T-helper 2 cell treated with Interferon-gamma antibody and Interleukin-4, amounts not matched to agents 5 μg/mL and 100 μg/mL, for 36 hours (primary cell): ENCODE measurements around the gene D2HGDH.
"Not testable (repeated sequence)": the region's sequence is repeated elsewhere in the genome, so short reads cannot be mapped to it uniquely, and the experiment has no call there.

Experiments used
- DNase-seq: peaks from one replicate; pipeline ENCODE4 v3.0.0; 2021; ENCODE audit warnings: low spot score
- H3K27ac Mint-ChIP-seq: one replicate; pipeline ENCODE4 v1.8.0; 2021; ENCODE audit warnings: mild to moderate bottlenecking, mixed read lengths
- H3K27me3 Mint-ChIP-seq: one replicate; pipeline ENCODE4 v1.8.0; 2021; ENCODE audit warnings: low read depth, mixed read lengths
- H3K36me3 Mint-ChIP-seq: one replicate; pipeline ENCODE4 v1.8.0; 2021; ENCODE audit warnings: low read depth, mixed read lengths
- H3K4me1 Mint-ChIP-seq: one replicate; pipeline ENCODE4 v1.8.0; 2021; ENCODE audit warnings: low read depth, mixed read lengths
- H3K4me3 Mint-ChIP-seq: one replicate; pipeline ENCODE4 v1.8.0; 2022; ENCODE audit warnings: mild to moderate bottlenecking, moderate library complexity, mixed read lengths
- H3K9me3 Mint-ChIP-seq: one replicate; pipeline ENCODE4 v1.8.0; 2021; ENCODE audit warnings: mixed read lengths

The D2HGDH gene

DNA sequence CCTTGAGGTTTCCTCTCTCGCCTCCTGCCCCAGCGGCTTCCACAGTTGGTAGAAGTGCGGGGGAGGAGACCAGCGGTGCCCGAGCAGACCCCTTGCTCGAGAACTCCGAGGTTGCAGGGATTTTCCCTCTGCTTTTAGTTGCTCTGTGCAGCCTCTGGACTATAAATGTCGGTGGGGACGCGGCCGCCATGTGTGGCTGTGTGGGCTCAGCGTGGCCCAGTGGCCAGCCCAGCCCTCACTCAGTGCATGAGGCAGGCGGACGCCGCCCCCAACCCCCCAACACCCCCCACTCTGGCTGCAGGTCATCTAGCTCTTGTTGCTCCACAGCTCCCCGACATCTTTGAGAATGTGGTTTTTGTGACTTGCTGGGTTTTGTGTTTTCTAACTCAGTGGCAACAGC, 15.3 kb upstream of the D2HGDH start:
- Mint-ChIP-seq H3K4me3 (no peak overlapping the region), H3K9me3 (peaks cover 3% of the 10 kb centered on the region), H3K4me1 (no peaks in the 10 kb centered on the region), H3K27ac (no peak overlapping the region), H3K36me3 (peaks cover 57% of the 10 kb centered on the region), H3K27me3 (no peaks in the 10 kb centered on the region)
- no peak for DNase-seq

DNA sequence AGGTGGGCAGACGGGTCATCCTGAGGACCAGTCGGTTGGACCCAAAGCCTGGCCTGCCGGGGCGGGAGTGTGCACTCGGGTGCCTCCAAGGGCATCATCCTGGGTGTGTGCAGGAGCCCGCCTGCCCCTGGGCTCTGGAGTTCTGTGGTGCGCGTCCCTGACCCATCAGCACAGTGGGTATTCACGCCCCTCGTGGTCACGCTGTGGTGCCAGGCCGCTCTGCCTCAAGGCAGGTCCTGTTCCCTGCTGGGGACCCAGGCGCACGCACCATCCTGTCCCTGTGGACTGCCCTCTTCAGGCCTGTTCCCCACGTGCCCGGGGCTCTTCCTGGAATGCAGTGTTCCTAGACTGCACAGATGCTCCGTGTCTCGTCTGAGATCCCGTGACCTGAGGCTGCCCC, 14.3 kb upstream of the D2HGDH start:
- Mint-ChIP-seq H3K36me3 (peaks cover 54% of the 10 kb centered on the region), H3K4me1 (no peaks in the 10 kb centered on the region), H3K4me3 (no peak overlapping the region), H3K27ac (no peak overlapping the region), H3K9me3 (peaks cover 3% of the 10 kb centered on the region), H3K27me3 (no peaks in the 10 kb centered on the region)
- DNase-seq: no peak

DNA sequence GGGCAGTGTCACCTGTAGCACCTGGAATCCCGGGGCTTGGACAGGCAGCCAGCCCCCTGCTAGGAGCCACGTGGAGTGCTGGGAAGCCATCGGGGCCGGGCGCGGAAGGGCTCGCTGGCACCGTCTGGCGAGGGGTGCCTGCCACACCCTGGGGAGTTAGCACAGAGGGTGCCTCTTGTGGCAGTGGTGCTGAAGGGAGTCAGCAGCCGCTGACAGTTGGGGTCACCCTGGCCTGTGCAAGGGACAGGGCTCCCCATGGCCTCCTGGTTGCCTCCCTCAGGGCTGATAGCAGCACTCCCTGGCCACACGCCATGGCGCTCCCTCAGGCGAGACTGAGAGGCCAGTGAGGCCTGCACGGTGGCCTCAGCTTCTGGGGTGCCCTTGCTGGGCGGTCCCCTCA, 13.9 kb upstream of the D2HGDH start:
- Mint-ChIP-seq H3K27ac (no peak overlapping the region), H3K4me1 (no peaks in the 10 kb centered on the region), H3K36me3 (peaks cover 55% of the 10 kb centered on the region), H3K9me3 (peaks cover 3% of the 10 kb centered on the region), H3K4me3 (no peak overlapping the region), H3K27me3 (no peaks in the 10 kb centered on the region)
- DNase-seq: no peak

DNA sequence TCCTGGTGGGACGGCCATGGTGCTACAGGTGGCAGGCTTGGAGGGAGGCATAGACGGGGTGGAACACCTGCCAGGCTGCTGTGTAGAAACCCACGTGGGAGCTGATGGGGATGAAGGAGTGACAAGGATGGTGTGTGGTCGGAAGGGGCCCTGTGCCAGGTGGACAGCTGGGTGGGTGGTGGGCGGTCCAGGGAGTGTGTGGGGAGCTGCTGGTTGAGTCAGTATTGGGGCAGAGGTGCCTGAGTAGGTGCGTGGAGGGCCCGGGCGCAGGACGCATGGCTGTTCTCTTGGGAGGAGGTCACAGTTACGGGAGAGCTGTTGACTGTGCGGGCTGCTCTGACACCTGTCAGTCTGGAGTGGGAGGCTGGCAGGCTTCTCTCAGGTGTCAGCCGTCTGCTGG, 12.6 kb upstream of the D2HGDH start:
- Mint-ChIP-seq H3K4me1 (no peaks in the 10 kb centered on the region), H3K4me3 (no peak overlapping the region), H3K36me3 (peaks cover 53% of the 10 kb centered on the region), H3K27ac (no peak overlapping the region), H3K9me3 (peaks cover 3% of the 10 kb centered on the region), H3K27me3 (no peaks in the 10 kb centered on the region)
- DNase-seq: no peak

DNA sequence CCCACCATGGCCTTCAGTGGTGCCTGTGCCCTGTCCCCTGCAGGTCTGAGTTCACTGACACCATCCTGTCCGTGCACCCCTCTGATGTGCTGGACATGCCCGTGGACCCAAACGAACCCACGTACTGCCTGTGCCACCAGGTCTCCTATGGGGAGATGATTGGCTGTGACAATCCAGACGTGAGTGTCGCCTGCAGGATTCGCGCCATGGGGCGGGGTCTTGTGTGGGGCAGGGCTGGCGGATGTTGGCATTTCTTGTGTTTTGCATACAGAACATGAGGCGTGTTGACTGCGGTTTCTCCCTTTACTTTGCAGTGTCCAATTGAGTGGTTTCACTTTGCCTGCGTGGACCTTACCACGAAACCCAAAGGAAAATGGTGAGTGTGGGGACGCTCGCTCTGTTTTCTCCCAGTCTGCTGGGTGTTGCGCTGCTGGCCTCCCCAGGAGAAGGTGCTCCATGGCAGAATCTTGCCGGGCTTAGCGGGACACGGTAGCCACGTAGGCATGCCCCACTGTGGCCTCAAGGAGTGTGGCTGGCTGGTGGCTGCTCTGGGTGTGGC, 11.5 kb upstream of the D2HGDH start:
- no peaks in the 10 kb centered on the region for H3K27me3 Mint-ChIP-seq
- H3K9me3 Mint-ChIP-seq: peaks cover 3% of the 10 kb centered on the region
- H3K27ac Mint-ChIP-seq: no peak overlapping the region
- no peaks in the 10 kb centered on the region for H3K4me1 Mint-ChIP-seq
- H3K4me3 Mint-ChIP-seq: no peak overlapping the region
- no peak for DNase-seq
- H3K36me3 Mint-ChIP-seq: peaks cover 48% of the 10 kb centered on the region

DNA sequence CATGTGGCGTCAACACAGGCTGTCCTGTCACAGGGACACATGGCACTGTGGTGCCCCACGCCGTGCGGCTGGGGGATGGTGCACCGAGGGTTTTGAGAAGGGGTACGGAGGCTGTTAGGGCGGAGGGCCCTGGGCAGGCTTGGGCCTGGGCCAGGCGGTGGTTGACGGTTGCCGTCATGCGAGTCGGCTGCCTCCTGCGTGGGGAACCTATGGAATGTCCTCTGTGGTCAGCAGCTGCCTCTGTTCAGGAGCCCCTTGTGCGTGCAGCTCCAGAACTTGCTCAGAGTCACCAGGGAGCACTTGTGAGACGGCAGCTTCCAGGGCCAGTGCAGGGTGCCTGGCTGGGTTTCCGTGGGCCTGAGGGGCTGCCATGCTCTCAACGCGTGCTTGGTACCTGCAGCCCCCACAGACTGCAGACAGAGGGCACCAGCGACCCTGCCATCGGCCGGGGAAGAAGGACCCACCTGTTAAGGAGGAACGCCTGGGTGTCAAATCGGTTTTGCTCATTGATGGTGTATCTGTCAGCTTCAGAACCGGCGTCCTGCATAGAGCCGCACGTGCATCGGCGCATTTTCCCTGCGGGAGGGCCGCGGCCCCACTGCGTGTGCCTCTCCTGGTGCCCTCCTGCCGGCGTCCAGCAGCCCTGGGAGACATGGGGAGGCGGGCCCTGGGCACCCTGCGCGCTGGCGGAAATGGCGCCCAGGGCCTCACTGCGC, 10.0 kb upstream of the D2HGDH start:
- peaks cover 3% of the 10 kb centered on the region for H3K9me3 Mint-ChIP-seq
- no peak for DNase-seq
- no peak overlapping the region for H3K27ac Mint-ChIP-seq

DNA sequence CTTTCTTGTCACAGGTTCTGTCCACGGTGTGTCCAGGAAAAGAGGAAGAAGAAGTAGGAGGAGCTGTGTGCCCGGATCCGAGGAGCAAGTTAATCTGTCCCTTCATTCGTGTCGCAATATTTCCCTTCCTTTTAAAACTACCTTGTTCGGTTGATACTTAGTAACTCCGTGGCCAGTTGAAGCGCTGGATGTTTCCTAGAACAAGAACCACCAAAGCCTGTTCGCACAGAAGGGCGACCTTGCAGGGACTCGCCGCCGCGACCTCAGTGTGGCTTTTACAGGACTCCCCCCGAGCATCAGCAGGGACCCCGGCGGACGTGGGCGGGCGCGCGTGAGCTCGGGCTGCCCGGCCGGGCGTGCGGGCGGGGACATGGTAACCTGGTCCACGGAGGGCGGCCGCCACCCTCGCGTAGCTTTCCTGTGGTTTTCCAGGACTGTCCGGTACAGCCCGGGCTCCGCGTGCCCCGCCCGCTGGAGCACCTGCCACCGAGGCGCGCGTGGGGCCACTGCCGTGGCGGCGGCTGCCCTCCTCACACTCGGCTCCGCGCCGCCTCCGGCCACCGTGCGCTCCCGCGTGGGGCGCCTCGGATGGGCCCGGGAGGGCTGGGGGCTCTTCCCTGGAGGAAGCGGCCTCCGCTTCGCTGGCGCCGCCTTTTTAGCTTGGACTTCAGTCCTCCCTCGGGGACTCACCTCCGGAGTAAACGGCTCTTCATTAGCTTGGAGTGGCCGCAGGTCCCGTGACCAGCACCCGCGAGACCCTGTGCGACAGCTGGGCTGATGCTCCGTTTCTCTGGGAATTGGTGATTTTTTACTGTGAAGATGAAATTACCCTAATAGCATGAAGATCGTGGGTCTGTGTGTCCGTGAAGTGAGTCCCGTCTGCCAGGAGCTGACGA, 9.2 kb upstream of the D2HGDH start:
- Mint-ChIP-seq H3K27ac (no peak overlapping the region), H3K4me3 (no peak overlapping the region), H3K36me3 (peaks cover 38% of the 10 kb centered on the region), H3K9me3 (peaks cover 3% of the 10 kb centered on the region), H3K4me1 (peaks cover 4% of the 10 kb centered on the region), H3K27me3 (no peaks in the 10 kb centered on the region)
- DNase-seq: no peak

More for the DNA sequence above, 10.0 kb upstream of the D2HGDH start:
- H3K36me3 Mint-ChIP-seq: peaks cover 44% of the 10 kb centered on the region
- no peaks in the 10 kb centered on the region for H3K4me1 Mint-ChIP-seq
- H3K27me3 Mint-ChIP-seq: no peaks in the 10 kb centered on the region
- H3K4me3 Mint-ChIP-seq: no peak overlapping the region

DNA sequence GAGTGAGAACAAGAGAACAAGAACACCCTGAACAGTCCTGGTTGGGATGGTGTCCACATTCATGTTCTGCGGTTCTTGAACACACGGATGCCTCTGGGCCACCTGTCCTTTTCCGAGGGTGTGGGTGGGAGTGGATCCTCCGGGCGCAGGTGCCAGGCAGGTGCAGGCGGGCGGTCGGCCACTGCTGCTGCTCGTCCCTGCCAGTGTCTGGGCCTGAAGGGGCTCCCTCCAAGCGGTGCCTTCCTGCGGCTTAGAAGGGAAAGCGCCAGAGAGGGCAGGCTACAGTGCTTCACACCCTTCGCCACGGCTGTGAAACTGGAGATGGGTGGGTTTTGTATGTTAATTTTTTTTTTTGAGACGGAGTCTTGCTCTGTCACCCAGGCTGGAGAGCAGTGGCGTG, 8.0 kb upstream of the D2HGDH start:
- DNase-seq: no peak
- H3K9me3 Mint-ChIP-seq: peaks cover 3% of the 10 kb centered on the region
- peaks cover 13% of the 10 kb centered on the region for H3K4me1 Mint-ChIP-seq
- H3K27me3 Mint-ChIP-seq: no peaks in the 10 kb centered on the region
- H3K36me3 Mint-ChIP-seq: peaks cover 31% of the 10 kb centered on the region
- no peak overlapping the region for H3K27ac Mint-ChIP-seq
- no peak overlapping the region for H3K4me3 Mint-ChIP-seq

DNA sequence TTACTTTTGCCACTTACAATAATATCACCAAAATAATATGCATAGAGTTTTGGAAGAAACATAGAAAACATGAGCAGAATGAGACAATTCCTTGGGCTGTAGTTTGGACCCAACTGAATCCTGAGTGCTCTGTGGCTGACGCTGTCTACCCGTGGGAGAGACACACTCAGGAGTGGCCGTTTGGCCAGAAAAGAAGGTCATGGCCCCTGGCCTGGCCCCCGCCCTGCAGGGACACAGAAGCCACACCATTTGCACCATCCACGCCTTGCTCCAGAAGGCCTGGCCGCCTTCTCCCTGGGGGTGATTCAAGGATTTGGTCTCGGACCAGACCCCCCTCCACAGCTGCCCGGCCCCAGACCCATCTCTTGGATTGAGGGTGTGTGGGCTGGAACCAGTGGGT, 6.4 kb upstream of the D2HGDH start:
- no peak for DNase-seq
- Mint-ChIP-seq H3K9me3 (no peaks in the 10 kb centered on the region), H3K4me1 (peaks cover 22% of the 10 kb centered on the region), H3K27me3 (no peaks in the 10 kb centered on the region), H3K4me3 (no peak overlapping the region), H3K36me3 (peaks cover 19% of the 10 kb centered on the region), H3K27ac (no peak overlapping the region)

DNA sequence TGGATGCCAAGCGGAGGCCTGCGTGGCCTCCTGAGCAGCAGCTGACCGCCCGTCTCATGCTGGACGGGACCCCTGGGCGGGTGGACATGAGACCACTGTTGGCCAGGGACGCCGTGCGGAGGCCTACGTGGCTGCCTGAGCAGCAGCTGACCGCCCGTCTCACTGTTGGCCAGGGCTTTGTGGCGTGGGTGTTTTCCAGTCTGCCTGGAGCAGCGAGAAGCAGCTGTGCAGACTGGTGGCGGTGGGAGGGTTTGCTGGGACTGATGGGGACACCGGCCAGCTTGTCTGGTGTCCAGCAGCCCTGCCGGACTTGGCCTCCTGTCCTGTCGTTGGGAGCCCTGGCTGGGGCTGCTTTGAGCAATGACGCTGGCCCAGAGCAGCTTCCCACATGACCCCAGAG, 5.8 kb upstream of the D2HGDH start:
- Mint-ChIP-seq H3K27ac (no peak overlapping the region), H3K36me3 (peaks cover 14% of the 10 kb centered on the region), H3K27me3 (no peaks in the 10 kb centered on the region), H3K9me3 (no peaks in the 10 kb centered on the region), H3K4me3 (no peak overlapping the region), H3K4me1 (peaks cover 24% of the 10 kb centered on the region)
- no peak for DNase-seq

DNA sequence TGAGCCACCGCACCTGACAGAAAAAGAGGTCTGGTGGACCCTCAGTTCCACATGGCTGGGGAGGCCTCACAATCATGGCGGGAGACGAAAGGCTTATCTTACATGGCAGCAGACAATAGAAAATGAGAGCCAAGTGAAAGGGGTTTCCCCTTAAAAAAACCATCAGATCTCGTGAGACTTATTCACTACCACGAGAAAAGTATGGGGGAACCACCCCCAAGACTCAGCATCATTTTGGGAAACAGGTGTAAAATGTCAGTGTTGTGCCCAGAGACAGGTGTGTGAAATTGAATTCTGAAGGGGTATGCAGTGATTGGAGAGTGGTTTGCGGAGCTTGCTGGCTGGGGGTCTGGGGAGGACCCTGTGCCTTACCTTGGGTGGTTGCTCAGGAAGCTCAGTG, 4.6 kb upstream of the D2HGDH start:
- H3K27me3 Mint-ChIP-seq: no peaks in the 10 kb centered on the region
- H3K4me1 Mint-ChIP-seq: peaks cover 24% of the 10 kb centered on the region
- no peaks in the 10 kb centered on the region for H3K9me3 Mint-ChIP-seq
- H3K27ac Mint-ChIP-seq: no peak overlapping the region
- no peak overlapping the region for H3K4me3 Mint-ChIP-seq
- no peak for DNase-seq
- peaks cover 7% of the 10 kb centered on the region for H3K36me3 Mint-ChIP-seq

DNA sequence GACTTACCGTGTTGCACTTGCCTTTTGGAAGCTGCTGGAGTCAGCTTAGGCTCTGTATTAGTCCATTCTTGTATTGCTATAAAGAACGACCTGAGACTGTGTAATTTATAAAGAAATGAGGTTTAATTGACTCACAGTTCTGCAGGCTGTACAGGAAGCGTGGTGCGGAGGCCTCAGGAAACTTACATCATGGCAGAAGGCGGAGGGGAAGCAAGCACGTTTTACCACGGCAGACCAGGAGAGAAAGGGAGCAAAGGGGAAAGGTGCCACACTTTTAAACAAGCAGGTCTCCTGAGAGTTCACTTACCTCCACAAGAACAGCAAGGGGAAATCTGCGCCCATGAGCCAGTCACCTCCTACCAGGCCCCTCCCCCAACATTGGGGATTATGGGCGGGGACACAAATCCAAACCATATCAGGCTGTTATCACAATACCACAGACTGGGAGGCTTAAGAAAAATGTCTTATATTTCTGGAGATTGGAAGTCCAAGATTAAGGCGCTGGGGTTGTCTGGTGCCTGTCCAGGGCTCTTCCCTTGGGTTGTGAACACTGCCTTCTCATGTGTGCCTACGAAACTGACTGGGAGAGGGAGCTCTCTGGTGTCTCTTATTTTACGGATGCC, 3.6 kb upstream of the D2HGDH start:
- Mint-ChIP-seq H3K4me3 (peak overlapping the region; percentile 10), H3K9me3 (no peaks in the 10 kb centered on the region), H3K27ac (peak overlapping the region; percentile 79), H3K4me1 (peaks cover 24% of the 10 kb centered on the region), H3K27me3 (no peaks in the 10 kb centered on the region), H3K36me3 (peaks cover 2% of the 10 kb centered on the region)
- no peak for DNase-seq

DNA sequence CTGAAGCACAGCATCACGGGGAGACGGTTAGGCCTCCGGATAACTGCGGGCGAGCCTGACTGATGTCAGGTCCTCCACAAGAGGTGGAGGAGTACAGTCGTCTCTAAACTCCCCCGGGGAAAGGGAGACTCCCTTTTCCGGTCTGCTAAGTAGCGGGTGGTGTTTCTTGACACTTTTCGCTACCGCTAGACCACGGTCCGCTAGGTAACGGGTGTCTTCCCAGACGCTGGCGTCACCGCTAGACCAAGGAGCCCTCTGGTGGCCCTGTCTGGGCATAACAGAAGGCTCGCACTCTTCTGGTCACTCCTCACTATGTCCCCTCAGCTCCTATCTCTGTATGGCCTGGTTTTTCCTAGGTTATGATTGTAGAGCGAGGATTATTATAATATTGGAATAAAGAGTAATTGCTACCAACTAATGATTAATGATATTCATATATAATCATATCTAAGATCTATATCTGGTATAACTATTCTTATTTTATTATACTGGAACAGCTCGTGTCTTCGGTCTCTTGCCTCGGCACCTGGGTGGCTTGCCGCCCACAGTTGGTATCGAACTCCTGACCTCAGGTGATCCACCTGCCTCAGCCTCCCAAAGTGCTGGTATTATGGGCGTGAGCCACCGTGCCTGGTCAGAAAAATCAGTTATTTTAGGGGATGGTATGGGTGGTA, 1.8 kb upstream of the D2HGDH start:
- Mint-ChIP-seq H3K4me3 (peak overlapping the region; percentile 43), H3K4me1 (peaks cover 28% of the 10 kb centered on the region)
- not testable (repeated sequence) for H3K27ac Mint-ChIP-seq, H3K27me3 Mint-ChIP-seq, H3K9me3 Mint-ChIP-seq, H3K36me3 Mint-ChIP-seq
- DNase-seq: peak; percentile 71
